HepG2 (cell line): ENCODE results near the gene ZNF264. TPM values are rescaled to one million over a fixed set of nuclear protein-coding genes. Genes with fewer than 3 reads are reported as not detected.

Experiments
- CREM ChIP-seq, 2 experiments: sonication (generic) in 1 of 2; formaldehyde crosslinking in 1 of 2; IDR thresholded peaks; 2 replicates each; pipeline versions ENCODE4 v1.4.0 to v1.6.1; 2016 to 2020; ENCODE audit warnings: antibody characterized with exemption in 1 of 2, mild to moderate bottlenecking in 1 of 2, missing genetic modification reagents in 1 of 2
- GFI1 ChIP-seq: sonication (generic); formaldehyde crosslinking; IDR thresholded peaks from 2 replicates; pipeline ENCODE4 v1.5.0; 2020; ENCODE audit warnings: missing genetic modification reagents, mild to moderate bottlenecking, borderline replicate concordance
- GLI4 ChIP-seq: sonication (generic); formaldehyde crosslinking; IDR thresholded peaks from 2 replicates; pipeline ENCODE4 v1.5.1; 2020; ENCODE audit warnings: missing genetic modification reagents, mild to moderate bottlenecking, moderate library complexity, borderline replicate concordance
- KDM6A ChIP-seq: IDR thresholded peaks from 2 replicates; pipeline ENCODE4 v1.6.1; 2016; ENCODE audit warnings: low read depth
- MBNL3 ChIP-seq: fragments of 250-450 bp; sonication (Bioruptor Pico); conservative IDR thresholded peaks from 2 replicates; pipeline ENCODE4 v1.8.0; 2022; ENCODE audit warnings: mild to moderate bottlenecking, inconsistent platforms
- MLLT10 ChIP-seq: sonication (generic); formaldehyde crosslinking; IDR thresholded peaks from 2 replicates; pipeline ENCODE4 v1.4.0; 2020; ENCODE audit warnings: missing genetic modification reagents
- RBM39 ChIP-seq: fragments of 200-400 bp; formaldehyde crosslinking; IDR thresholded peaks from one replicate; pipeline ENCODE4 v1.6.1; 2018; ENCODE audit warnings: antibody characterized with exemption, mild to moderate bottlenecking, low read depth, low read length; ENCODE audit not compliant: poor library complexity, severe bottlenecking
- REXO4 ChIP-seq: sonication (generic); formaldehyde crosslinking; IDR thresholded peaks from 2 replicates; pipeline ENCODE4 v1.8.0; 2022; ENCODE audit warnings: missing genetic modification reagents, mild to moderate bottlenecking, borderline replicate concordance
- RNF2 ChIP-seq: fragments of 450-650 bp; conservative IDR thresholded peaks from 2 replicates; pipeline ENCODE4 v1.6.1; 2016; ENCODE audit warnings: low read depth
- SMAD1 ChIP-seq: sonication (generic); formaldehyde crosslinking; IDR thresholded peaks from 2 replicates; pipeline ENCODE4 v1.4.0; 2020; ENCODE audit warnings: missing genetic modification reagents, low read depth, mild to moderate bottlenecking, borderline replicate concordance
- SMC3 ChIP-seq: IDR thresholded peaks from 2 replicates; pipeline ENCODE4 v1.6.1; 2011; ENCODE audit warnings: low read length, improper control_type of control experiment
- SP140L ChIP-seq: sonication (generic); formaldehyde crosslinking; IDR thresholded peaks from 2 replicates; pipeline ENCODE4 v1.4.0; 2020; ENCODE audit warnings: missing genetic modification reagents, borderline replicate concordance
- SPEN ChIP-seq: sonication (generic); formaldehyde crosslinking; IDR thresholded peaks from 2 replicates; pipeline ENCODE4 v1.5.1; 2020; ENCODE audit warnings: low read depth, mild to moderate bottlenecking, missing genetic modification reagents
- U2AF2 ChIP-seq: fragments of 200-400 bp; formaldehyde crosslinking; IDR thresholded peaks from 2 replicates; pipeline ENCODE4 v1.6.1; 2017; ENCODE audit warnings: low read depth, mild to moderate bottlenecking, low read length
- ZBTB3 ChIP-seq: sonication (generic); formaldehyde crosslinking; IDR thresholded peaks from 2 replicates; pipeline ENCODE4 v1.4.0; 2020; ENCODE audit warnings: low read depth, mild to moderate bottlenecking, moderate library complexity, missing genetic modification reagents, borderline replicate concordance
- ZKSCAN5 ChIP-seq: sonication (generic); formaldehyde crosslinking; IDR thresholded peaks from 2 replicates; pipeline ENCODE4 v1.5.1; 2020; ENCODE audit warnings: mild to moderate bottlenecking, missing genetic modification reagents
- ZNF33B ChIP-seq: sonication (generic); formaldehyde crosslinking; IDR thresholded peaks from 2 replicates; pipeline ENCODE4 v1.5.1; 2020; ENCODE audit warnings: mild to moderate bottlenecking, missing genetic modification reagents
- ZNF468 ChIP-seq: sonication (generic); formaldehyde crosslinking; IDR thresholded peaks from 2 replicates; pipeline ENCODE4 v1.8.0; 2022; ENCODE audit warnings: mild to moderate bottlenecking, moderate library complexity, missing genetic modification reagents
- ZNF556 ChIP-seq: sonication (generic); formaldehyde crosslinking; IDR thresholded peaks from 2 replicates; pipeline ENCODE4 v1.4.0; 2020; ENCODE audit warnings: mild to moderate bottlenecking, missing genetic modification reagents, borderline replicate concordance
- ZSCAN20 ChIP-seq: sonication (generic); formaldehyde crosslinking; IDR thresholded peaks from 2 replicates; pipeline ENCODE4 v1.4.0; 2020; ENCODE audit warnings: missing genetic modification reagents, mild to moderate bottlenecking, borderline replicate concordance
- polyA plus RNA-seq, 8 experiments: library from polyadenylated mRNA; depleted of rRNA in 3 of 8; stranded (reverse) in 7 of 8; unstranded in 1 of 8; fragments of >200 nt; fragmentation: Illumina TruSeq in 4 of 8; extraction: Trizol in 4 of 8; gene quantifications; 2 replicates each; pipeline versions ENCODE4 v1.2.1 to v1.2.3, GENCODE V29; 2011 to 2016; ENCODE audit warnings: low read depth in 4 of 8, missing spikeins in 1 of 8, mixed read lengths in 1 of 8; ENCODE audit not compliant: insufficient read depth in 1 of 8
- total RNA-seq, 5 experiments: library from RNA; depleted of rRNA; stranded (reverse); fragments of >200 nt; fragmentation: Illumina TruSeq; extraction: Trizol; gene quantifications; 2 replicates each; pipeline ENCODE4 v1.2.3, GENCODE V29; 2016; ENCODE audit warnings: low read depth in 1 of 5
- TF ChIP-seq, protein P1 (sequence below): sonication (generic); formaldehyde crosslinking; IDR thresholded peaks from 2 replicates; pipeline ENCODE4 v1.9.0; 2021; ENCODE audit warnings: missing genetic modification reagents, borderline replicate concordance
- TF ChIP-seq, protein P2 (sequence below): sonication (generic); formaldehyde crosslinking; IDR thresholded peaks from 2 replicates; pipeline ENCODE4 v1.8.0; 2022; ENCODE audit warnings: mild to moderate bottlenecking, missing genetic modification reagents, moderate library complexity
- TF ChIP-seq, protein P3 (sequence below): sonication (generic); formaldehyde crosslinking; IDR thresholded peaks from 2 replicates; pipeline ENCODE4 v1.4.0; 2020; ENCODE audit warnings: low read depth, mild to moderate bottlenecking, missing genetic modification reagents
- TF ChIP-seq, protein P4 (sequence below): IDR thresholded peaks from 2 replicates; pipeline ENCODE4 v1.6.1; 2016; ENCODE audit warnings: low read depth, borderline replicate concordance

Gene ZNF264
- total and polyA plus RNA-seq, 2 of the 13 experiments (the other 11 are each of a cell fraction or from before 2014, with no cell fraction given) = 3.5 to 17.6 TPM

DNA sequence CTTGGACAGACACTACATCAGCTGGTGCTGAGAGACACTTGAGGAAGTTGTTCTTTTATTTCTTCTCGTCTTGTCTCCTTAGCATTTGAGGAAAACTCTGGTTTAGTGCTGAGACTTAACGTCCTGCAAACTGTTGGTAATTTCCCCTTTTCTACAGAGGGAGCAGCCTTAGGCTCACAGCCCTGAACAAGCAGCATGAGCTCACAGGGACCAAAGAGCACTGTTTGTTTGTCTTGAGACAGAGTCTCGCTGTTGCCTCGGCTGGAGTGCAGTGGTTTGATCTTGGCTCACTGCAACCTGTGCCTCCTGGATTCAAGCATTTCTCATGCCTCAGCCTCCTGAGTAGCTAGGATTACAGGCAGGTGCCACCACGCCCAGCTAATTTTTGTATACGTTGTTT lies 54.7 kb downstream of the ZNF264 start (continued):
- TF ChIP-seq ZBTB3 (CRISPR knock-in tag) (peak; percentile 91; the same call in 1 of the 2 replicates), ZNF33B (CRISPR knock-in tag) (no peak), REXO4 (CRISPR knock-in tag) (no peak), ZKSCAN5 (CRISPR knock-in tag) (no peak), RNF2 (no peak), GLI4 (CRISPR knock-in tag) (no peak), MLLT10 (no peak), RBM39 (no peak), ZNF468 (CRISPR knock-in tag) (no peak), SP140L (CRISPR knock-in tag) (no peak), SPEN (CRISPR knock-in tag) (no peak; the same call in 1 of the 2 replicates), SMAD1 (no peak), GFI1 (CRISPR knock-in tag) (peak; percentile 58; the same call in 1 of the 2 replicates), ZNF556 (no peak), ZSCAN20 (no peak), MBNL3 (CRISPR knock-in tag) (no peak), SMC3 (peak; percentile 18; the same call in 1 of the 2 replicates), CREM (IDR thresholded peaks at IDR 0.05) (no peak), CREM (CRISPR knock-in tag; IDR thresholded peaks at IDR 0.05) (no peak), U2AF2 (no peak), KDM6A (0 out of 2 replicates have a peak, but pooled peaks have one; percentile 48)
- TF ChIP-seq, protein P1, sequence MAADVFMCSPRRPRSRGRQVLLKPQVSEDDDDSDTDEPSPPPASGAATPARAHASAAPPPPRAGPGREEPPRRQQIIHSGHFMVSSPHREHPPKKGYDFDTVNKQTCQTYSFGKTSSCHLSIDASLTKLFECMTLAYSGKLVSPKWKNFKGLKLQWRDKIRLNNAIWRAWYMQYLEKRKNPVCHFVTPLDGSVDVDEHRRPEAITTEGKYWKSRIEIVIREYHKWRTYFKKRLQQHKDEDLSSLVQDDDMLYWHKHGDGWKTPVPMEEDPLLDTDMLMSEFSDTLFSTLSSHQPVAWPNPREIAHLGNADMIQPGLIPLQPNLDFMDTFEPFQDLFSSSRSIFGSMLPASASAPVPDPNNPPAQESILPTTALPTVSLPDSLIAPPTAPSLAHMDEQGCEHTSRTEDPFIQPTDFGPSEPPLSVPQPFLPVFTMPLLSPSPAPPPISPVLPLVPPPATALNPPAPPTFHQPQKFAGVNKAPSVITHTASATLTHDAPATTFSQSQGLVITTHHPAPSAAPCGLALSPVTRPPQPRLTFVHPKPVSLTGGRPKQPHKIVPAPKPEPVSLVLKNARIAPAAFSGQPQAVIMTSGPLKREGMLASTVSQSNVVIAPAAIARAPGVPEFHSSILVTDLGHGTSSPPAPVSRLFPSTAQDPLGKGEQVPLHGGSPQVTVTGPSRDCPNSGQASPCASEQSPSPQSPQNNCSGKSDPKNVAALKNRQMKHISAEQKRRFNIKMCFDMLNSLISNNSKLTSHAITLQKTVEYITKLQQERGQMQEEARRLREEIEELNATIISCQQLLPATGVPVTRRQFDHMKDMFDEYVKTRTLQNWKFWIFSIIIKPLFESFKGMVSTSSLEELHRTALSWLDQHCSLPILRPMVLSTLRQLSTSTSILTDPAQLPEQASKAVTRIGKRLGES (CRISPR knock-in tag) = no peak
- TF ChIP-seq, protein P2, sequence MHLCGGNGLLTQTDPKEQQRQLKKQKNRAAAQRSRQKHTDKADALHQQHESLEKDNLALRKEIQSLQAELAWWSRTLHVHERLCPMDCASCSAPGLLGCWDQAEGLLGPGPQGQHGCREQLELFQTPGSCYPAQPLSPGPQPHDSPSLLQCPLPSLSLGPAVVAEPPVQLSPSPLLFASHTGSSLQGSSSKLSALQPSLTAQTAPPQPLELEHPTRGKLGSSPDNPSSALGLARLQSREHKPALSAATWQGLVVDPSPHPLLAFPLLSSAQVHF (CRISPR knock-in tag) = no peak
- TF ChIP-seq, protein P3, sequence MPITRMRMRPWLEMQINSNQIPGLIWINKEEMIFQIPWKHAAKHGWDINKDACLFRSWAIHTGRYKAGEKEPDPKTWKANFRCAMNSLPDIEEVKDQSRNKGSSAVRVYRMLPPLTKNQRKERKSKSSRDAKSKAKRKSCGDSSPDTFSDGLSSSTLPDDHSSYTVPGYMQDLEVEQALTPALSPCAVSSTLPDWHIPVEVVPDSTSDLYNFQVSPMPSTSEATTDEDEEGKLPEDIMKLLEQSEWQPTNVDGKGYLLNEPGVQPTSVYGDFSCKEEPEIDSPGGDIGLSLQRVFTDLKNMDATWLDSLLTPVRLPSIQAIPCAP (CRISPR knock-in tag) = no peak
- TF ChIP-seq, protein P4, sequence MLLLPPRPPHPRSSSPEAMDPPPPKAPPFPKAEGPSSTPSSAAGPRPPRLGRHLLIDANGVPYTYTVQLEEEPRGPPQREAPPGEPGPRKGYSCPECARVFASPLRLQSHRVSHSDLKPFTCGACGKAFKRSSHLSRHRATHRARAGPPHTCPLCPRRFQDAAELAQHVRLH (CRISPR knock-in tag) = no peak
